ENCODE measurements around the gene SH3PXD2A. TPM values are rescaled to one million over a fixed set of nuclear protein-coding genes. Genes with fewer than 3 reads are reported as not detected.

The SH3PXD2A gene
- total and polyA plus RNA-seq, 2 experiments from 2014 or later = 1.8 to 5.0 TPM

DNA sequence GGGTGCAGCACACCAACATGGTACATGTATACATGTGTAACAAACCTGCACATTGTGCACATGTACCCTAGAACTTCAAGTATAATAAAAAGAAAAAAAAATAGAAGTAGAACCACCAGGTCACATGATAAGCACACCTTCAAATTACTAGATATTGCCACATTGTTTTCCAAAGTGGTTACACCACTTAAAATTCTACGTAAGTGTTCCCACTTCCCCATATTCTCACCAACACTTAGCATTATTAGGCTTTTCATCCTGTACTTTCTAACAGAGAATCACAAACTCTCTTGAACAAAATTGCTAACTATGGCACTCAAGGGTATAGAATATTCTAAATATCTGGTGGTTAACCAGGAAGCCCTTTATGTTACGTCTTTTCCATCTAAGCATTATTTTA, 22.6 kb downstream of the SH3PXD2A start (continued):
- TF ChIP-seq, protein P1, sequence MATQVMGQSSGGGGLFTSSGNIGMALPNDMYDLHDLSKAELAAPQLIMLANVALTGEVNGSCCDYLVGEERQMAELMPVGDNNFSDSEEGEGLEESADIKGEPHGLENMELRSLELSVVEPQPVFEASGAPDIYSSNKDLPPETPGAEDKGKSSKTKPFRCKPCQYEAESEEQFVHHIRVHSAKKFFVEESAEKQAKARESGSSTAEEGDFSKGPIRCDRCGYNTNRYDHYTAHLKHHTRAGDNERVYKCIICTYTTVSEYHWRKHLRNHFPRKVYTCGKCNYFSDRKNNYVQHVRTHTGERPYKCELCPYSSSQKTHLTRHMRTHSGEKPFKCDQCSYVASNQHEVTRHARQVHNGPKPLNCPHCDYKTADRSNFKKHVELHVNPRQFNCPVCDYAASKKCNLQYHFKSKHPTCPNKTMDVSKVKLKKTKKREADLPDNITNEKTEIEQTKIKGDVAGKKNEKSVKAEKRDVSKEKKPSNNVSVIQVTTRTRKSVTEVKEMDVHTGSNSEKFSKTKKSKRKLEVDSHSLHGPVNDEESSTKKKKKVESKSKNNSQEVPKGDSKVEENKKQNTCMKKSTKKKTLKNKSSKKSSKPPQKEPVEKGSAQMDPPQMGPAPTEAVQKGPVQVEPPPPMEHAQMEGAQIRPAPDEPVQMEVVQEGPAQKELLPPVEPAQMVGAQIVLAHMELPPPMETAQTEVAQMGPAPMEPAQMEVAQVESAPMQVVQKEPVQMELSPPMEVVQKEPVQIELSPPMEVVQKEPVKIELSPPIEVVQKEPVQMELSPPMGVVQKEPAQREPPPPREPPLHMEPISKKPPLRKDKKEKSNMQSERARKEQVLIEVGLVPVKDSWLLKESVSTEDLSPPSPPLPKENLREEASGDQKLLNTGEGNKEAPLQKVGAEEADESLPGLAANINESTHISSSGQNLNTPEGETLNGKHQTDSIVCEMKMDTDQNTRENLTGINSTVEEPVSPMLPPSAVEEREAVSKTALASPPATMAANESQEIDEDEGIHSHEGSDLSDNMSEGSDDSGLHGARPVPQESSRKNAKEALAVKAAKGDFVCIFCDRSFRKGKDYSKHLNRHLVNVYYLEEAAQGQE (IDR thresholded peaks at IDR 0.05; ENCODE audit: unreplicated experiment) = no peak
- no peak for TF ChIP-seq ZNF331 (CRISPR knock-in tag; IDR thresholded peaks at IDR 0.05; ENCODE audit: low read depth)
- no peak for TF ChIP-seq NANOG (IDR thresholded peaks at IDR 0.05; ENCODE audit: borderline replicate concordance)

DNA sequence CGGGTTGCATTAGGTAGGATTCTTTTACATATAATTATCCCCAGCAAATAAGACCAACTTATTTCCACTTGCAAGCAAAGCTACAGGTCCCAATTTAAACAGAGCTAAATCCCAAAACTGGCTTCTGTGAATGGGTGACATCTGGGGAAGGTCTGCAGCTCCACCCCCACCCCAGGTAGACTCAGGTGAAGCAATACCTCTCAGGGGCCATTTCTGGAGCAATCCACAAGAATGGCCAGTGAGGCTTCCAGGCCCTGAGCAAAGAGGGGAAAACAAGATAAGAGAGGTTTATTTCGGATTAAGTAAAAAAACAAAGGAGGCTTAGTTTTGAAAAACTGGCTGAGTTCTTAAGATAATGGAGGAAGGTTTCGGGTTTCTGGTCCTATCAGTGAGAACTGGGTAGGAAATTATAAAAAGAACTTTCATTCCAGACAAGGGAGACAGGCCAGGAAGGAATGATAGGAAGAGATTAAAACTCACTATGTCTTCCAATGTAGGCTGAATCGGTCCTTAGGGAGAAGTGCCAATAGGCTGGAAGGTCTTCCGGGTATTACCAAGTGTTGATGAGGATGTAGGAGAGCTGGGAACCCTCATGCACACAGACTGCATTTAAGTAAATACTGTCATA, 25.4 kb downstream of the SH3PXD2A start:
- Histone ChIP-seq H3K4me1 (ENCODE audit: insufficient read depth) (peaks cover 20% of the 10 kb centered on the region; the same call in 1 of the 2 replicates), H3K4me2 (no peak overlapping the region; the same call in 1 of the 2 replicates), H3K36me3 (ENCODE audit: insufficient read depth) (no peaks in the 10 kb centered on the region), H3K27me3 (ENCODE audit: insufficient read depth) (no peaks in the 10 kb centered on the region), H3K4me3 (no peak overlapping the region), H3K27ac (ENCODE audit: low read depth) (no peak overlapping the region), H2AFZ (no peak overlapping the region), H4K20me1 (replicated peaks; ENCODE audit: insufficient read depth) (no peaks in the 10 kb centered on the region), H3K9me2 (ENCODE audit: insufficient read depth) (no peaks in the 10 kb centered on the region), H3F3A (replicated peaks; ENCODE audit: low read depth) (no peaks in the 10 kb centered on the region), H3K79me2 (replicated peaks; ENCODE audit: insufficient read depth) (no peaks in the 10 kb centered on the region)
- Mint-ChIP-seq H3K9me3 (peaks cover 16% of the 10 kb centered on the region; the same call in 2 of the 3 replicates), H3K27ac (no peak overlapping the region), H3K4me1 (peaks cover 35% of the 10 kb centered on the region), H3K36me3 (ENCODE audit: low read depth) (peaks cover 3% of the 10 kb centered on the region; the same call in 2 of the 3 replicates), H3K27me3 (ENCODE audit: insufficient read depth, low read depth, poor library complexity) (peaks cover 7% of the 10 kb centered on the region), H3K4me3 (no peak overlapping the region)
- DNase-seq (ENCODE audit: low spot score) (no peak), ATAC-seq (no peak)
- TF ChIP-seq ZNF331 (CRISPR knock-in tag; IDR thresholded peaks at IDR 0.05; ENCODE audit: low read depth) (no peak), EZH2 (IDR thresholded peaks at IDR 0.05; ENCODE audit: low read depth, unreplicated experiment) (no peak), STAT1 (IDR thresholded peaks at IDR 0.05; ENCODE audit: unreplicated experiment) (no peak), ZNF114 (CRISPR knock-in tag; IDR thresholded peaks at IDR 0.05) (no peak), CREB1 (CRISPR knock-in tag; IDR thresholded peaks at IDR 0.05; ENCODE audit: low read depth) (no peak), POLR2AphosphoS5 (IDR thresholded peaks at IDR 0.05; ENCODE audit: low read depth) (no peak)
- TF ChIP-seq, protein P2, sequence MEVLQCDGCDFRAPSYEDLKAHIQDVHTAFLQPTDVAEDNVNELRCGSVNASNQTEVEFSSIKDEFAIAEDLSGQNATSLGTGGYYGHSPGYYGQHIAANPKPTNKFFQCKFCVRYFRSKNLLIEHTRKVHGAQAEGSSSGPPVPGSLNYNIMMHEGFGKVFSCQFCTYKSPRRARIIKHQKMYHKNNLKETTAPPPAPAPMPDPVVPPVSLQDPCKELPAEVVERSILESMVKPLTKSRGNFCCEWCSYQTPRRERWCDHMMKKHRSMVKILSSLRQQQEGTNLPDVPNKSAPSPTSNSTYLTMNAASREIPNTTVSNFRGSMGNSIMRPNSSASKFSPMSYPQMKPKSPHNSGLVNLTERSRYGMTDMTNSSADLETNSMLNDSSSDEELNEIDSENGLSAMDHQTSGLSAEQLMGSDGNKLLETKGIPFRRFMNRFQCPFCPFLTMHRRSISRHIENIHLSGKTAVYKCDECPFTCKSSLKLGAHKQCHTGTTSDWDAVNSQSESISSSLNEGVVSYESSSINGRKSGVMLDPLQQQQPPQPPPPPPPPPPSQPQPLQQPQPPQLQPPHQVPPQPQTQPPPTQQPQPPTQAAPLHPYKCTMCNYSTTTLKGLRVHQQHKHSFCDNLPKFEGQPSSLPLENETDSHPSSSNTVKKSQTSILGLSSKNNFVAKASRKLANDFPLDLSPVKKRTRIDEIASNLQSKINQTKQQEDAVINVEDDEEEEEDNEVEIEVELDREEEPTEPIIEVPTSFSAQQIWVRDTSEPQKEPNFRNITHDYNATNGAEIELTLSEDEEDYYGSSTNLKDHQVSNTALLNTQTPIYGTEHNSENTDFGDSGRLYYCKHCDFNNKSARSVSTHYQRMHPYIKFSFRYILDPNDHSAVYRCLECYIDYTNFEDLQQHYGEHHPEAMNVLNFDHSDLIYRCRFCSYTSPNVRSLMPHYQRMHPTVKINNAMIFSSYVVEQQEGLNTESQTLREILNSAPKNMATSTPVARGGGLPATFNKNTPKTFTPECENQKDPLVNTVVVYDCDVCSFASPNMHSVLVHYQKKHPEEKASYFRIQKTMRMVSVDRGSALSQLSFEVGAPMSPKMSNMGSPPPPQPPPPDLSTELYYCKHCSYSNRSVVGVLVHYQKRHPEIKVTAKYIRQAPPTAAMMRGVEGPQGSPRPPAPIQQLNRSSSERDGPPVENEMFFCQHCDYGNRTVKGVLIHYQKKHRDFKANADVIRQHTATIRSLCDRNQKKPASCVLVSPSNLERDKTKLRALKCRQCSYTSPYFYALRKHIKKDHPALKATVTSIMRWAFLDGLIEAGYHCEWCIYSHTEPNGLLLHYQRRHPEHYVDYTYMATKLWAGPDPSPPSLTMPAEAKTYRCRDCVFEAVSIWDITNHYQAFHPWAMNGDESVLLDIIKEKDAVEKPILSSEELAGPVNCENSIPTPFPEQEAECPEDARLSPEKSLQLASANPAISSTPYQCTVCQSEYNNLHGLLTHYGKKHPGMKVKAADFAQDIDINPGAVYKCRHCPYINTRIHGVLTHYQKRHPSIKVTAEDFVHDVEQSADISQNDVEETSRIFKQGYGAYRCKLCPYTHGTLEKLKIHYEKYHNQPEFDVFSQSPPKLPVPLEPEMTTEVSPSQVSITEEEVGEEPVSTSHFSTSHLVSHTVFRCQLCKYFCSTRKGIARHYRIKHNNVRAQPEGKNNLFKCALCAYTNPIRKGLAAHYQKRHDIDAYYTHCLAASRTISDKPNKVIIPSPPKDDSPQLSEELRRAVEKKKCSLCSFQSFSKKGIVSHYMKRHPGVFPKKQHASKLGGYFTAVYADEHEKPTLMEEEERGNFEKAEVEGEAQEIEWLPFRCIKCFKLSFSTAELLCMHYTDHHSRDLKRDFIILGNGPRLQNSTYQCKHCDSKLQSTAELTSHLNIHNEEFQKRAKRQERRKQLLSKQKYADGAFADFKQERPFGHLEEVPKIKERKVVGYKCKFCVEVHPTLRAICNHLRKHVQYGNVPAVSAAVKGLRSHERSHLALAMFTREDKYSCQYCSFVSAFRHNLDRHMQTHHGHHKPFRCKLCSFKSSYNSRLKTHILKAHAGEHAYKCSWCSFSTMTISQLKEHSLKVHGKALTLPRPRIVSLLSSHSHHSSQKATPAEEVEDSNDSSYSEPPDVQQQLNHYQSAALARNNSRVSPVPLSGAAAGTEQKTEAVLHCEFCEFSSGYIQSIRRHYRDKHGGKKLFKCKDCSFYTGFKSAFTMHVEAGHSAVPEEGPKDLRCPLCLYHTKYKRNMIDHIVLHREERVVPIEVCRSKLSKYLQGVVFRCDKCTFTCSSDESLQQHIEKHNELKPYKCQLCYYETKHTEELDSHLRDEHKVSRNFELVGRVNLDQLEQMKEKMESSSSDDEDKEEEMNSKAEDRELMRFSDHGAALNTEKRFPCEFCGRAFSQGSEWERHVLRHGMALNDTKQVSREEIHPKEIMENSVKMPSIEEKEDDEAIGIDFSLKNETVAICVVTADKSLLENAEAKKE (CRISPR knock-in tag; IDR thresholded peaks at IDR 0.05) = no peak
- TF ChIP-seq, protein P1 (IDR thresholded peaks at IDR 0.05; ENCODE audit: unreplicated experiment) = no peak
- TF ChIP-seq, protein P3, sequence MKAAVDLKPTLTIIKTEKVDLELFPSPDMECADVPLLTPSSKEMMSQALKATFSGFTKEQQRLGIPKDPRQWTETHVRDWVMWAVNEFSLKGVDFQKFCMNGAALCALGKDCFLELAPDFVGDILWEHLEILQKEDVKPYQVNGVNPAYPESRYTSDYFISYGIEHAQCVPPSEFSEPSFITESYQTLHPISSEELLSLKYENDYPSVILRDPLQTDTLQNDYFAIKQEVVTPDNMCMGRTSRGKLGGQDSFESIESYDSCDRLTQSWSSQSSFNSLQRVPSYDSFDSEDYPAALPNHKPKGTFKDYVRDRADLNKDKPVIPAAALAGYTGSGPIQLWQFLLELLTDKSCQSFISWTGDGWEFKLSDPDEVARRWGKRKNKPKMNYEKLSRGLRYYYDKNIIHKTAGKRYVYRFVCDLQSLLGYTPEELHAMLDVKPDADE (IDR thresholded peaks at IDR 0.05) = no peak
